ENCODE measurements around the gene KRT15. TPM values are rescaled to one million over a fixed set of nuclear protein-coding genes. Genes with fewer than 3 reads are reported as not detected.
A peak's percentile ranks its signal among the peaks of the same experiment; 100 is the strongest.

Gene KRT15
- total RNA-seq, 1 experiment from 2014 or later, result 0.55 TPM

DNA sequence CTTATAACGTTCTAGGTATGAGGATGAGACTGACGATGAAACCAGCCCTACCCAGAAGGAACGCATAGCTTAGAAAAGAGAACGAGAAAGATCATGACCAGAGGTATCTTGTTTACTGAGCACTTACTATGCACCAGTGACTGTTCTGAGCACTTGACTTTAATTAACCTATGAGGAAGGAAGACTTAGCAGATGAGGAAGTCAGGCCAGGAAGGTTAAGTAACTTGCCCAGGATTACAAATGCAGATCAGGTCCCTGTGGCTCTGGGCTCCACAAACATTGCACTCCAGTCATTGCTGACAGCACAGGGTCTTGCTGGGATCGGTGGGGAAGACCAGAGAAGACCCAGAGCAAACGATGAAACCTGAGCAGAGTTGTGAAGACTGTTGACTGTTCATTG lies 20.4 kb downstream of the KRT15 start (continued):
- TF ChIP-seq E2F1 (CRISPR knock-in tag; IDR thresholded peaks at IDR 0.05) (no peak), ZNF138 (CRISPR knock-in tag; conservative IDR thresholded peaks at IDR 0.05) (no peak), JUN (CRISPR knock-in tag; IDR thresholded peaks at IDR 0.05) (no peak)

GRCh38 chr17:41496803-41497484 lies 21.7 kb downstream of the KRT15 start:
- ATAC-seq (peak; percentile 94), DNase-seq (ENCODE audit: low spot score) (peak; percentile 81)
- H3K27me3 Mint-ChIP-seq (ENCODE audit: low read depth), result peaks cover 2% of the 10 kb centered on the region; the same call in 1 of the 2 replicates
- peaks cover 37% of the 10 kb centered on the region for H3K4me1 Mint-ChIP-seq
- H3K4me3 Mint-ChIP-seq, result no peak overlapping the region
- no peaks in the 10 kb centered on the region for H3K9me3 Mint-ChIP-seq
- ChIA-PET CTCF (interaction anchor here (0.5 to 4.2 kb wide), 8 partner anchors 9 to 166 kb away, joined by 3 to 32 read pairs (median 8); no protein-coding TSS in a partner anchor), POLR2A (no interaction called here)
- H3K36me3 Mint-ChIP-seq, result no peaks in the 10 kb centered on the region
- H3K27ac Mint-ChIP-seq, result no peak overlapping the region
- TF ChIP-seq GABPB1 (CRISPR knock-in tag; IDR thresholded peaks at IDR 0.05), result peak; percentile 22; the same call in 1 of the 2 replicates
- TF ChIP-seq E2F4 (CRISPR knock-in tag; IDR thresholded peaks at IDR 0.05; ENCODE audit: borderline replicate concordance, low read depth), result no peak
- TF ChIP-seq, protein P1, sequence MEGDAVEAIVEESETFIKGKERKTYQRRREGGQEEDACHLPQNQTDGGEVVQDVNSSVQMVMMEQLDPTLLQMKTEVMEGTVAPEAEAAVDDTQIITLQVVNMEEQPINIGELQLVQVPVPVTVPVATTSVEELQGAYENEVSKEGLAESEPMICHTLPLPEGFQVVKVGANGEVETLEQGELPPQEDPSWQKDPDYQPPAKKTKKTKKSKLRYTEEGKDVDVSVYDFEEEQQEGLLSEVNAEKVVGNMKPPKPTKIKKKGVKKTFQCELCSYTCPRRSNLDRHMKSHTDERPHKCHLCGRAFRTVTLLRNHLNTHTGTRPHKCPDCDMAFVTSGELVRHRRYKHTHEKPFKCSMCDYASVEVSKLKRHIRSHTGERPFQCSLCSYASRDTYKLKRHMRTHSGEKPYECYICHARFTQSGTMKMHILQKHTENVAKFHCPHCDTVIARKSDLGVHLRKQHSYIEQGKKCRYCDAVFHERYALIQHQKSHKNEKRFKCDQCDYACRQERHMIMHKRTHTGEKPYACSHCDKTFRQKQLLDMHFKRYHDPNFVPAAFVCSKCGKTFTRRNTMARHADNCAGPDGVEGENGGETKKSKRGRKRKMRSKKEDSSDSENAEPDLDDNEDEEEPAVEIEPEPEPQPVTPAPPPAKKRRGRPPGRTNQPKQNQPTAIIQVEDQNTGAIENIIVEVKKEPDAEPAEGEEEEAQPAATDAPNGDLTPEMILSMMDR (IDR thresholded peaks at IDR 0.05), result peak; percentile 46; the same call in 1 of the 2 replicates

GRCh38 chr17:41494524-41494923 lies 24.2 kb downstream of the KRT15 start:
- peaks cover 16% of the 10 kb centered on the region for H3K4me1 Mint-ChIP-seq
- no peak overlapping the region for H3K4me3 Mint-ChIP-seq
- DNase-seq (ENCODE audit: low spot score) (no peak), ATAC-seq (no peak)
- H3K9me3 Mint-ChIP-seq, result no peaks in the 10 kb centered on the region
- ChIA-PET CTCF (interaction anchor here (1.1 to 4.2 kb wide), 5 partner anchors 9 to 168 kb away, joined by 3 to 32 read pairs (median 12); no protein-coding TSS in a partner anchor), POLR2A (no interaction called here)
- H3K27me3 Mint-ChIP-seq (ENCODE audit: low read depth), result peaks cover 1% of the 10 kb centered on the region; the same call in 1 of the 2 replicates
- no peak overlapping the region for H3K27ac Mint-ChIP-seq
- no peaks in the 10 kb centered on the region for H3K36me3 Mint-ChIP-seq
- TF ChIP-seq NR3C1 (CRISPR knock-in tag; conservative IDR thresholded peaks at IDR 0.05; ENCODE audit: low read depth) (no peak), CREM (CRISPR knock-in tag; IDR thresholded peaks at IDR 0.05) (no peak), FOXP1 (CRISPR knock-in tag; IDR thresholded peaks at IDR 0.05; ENCODE audit: borderline replicate concordance) (no peak), ZBTB21 (CRISPR knock-in tag; IDR thresholded peaks at IDR 0.05; ENCODE audit: borderline replicate concordance) (no peak), ZNF425 (CRISPR knock-in tag; conservative IDR thresholded peaks at IDR 0.05) (no peak), ZNF512 (CRISPR knock-in tag; IDR thresholded peaks at IDR 0.05; ENCODE audit: borderline replicate concordance) (no peak), AR (CRISPR knock-in tag; IDR thresholded peaks at IDR 0.05) (no peak), ZNF121 (CRISPR knock-in tag; IDR thresholded peaks at IDR 0.05) (no peak), NFE2L1 (CRISPR knock-in tag; IDR thresholded peaks at IDR 0.05) (no peak), CREB1 (CRISPR knock-in tag; IDR thresholded peaks at IDR 0.05) (no peak), USF2 (CRISPR knock-in tag; IDR thresholded peaks at IDR 0.05) (no peak)

All from WTC11 (cell line).